Stimulated activated CD4-positive, alpha-beta T cell treated with anti-CD3 and anti-CD28 coated beads, Interleukin-4, amount 100 ng/mL, for 1 hour (primary cell): ENCODE results near the gene SLC39A10.

Experiments used
- DNase-seq: peaks from one replicate; pipeline ENCODE4 v3.0.0-alpha.2; 2020

The SLC39A10 gene

DNA sequence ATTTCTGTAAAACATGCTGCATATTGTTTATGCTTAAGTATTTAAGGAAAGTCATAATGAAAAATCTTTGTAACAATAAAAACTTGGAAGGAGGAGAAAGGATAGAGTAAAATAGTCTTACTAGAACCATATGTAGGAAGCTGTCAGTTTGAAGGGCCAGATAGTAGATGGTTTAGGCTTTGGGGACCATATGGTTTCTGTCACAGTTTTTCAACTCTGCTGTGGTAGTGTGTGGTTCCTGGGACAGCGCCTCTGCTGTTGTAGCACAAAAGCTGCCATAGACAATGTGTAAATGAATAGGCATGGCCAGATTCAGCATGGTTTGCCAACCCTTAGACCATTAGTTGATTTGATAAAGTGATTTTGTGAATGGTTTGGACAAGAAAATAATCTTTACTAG is 75.5 kb downstream of the SLC39A10 start:
- no peak for DNase-seq

DNA sequence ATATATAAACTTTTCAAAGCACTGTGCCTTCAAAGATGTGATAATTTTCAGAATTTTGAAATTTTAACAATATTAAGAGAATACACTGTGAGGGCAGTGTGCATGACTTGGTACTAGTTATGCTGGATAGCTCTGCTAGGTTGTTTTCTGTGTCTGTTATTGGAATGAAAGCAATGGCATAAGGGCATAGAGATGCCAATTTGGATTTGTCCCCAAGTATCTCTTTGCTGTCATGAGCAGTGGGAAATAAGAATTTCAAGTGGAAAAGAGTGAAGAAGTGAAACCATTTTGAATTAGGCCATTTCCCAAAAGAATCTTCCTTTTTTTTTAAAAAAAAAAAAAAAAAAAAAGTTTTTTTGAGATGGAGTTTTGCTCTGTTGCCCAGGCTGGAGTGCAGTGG is 76.8 kb downstream of the SLC39A10 start:
- DNase-seq = no peak

DNA sequence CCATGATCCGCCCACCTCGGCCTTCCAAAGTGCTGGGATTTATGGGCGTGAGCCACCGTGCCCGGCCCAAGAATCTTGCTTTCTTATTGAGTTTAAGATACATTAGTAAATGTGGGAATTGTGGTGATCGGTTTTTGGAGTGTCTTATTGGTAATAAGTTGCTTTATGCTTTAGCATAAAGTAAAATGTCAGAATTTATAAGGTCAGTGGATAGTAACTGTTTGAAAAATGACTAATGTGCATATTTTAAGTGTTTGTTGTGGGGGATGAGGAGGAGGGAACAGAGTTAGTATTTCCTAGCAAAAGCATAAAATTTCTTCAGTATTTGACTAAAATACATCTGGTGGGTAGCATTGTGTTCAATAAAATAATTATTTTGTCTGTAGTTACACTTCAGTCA is 77.4 kb downstream of the SLC39A10 start:
- no peak for DNase-seq

DNA sequence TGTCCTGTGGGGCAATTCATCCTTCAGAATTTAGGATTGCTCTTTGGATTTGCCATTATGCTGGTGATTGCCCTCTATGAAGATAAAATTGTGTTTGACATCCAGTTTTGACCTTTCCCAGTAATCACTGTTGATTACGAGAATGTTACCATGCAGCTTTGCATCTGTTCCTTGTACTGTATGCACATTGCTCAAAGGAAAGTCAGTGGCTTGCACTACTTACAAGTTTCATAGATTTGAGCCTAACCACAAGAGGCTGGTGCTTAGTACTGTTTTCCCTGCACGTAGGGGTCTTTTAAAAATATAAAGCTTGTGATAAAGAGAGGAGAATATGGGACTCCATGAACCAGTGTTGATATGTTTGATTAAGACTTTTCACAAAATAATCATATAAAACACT is 77.9 kb downstream of the SLC39A10 start:
- DNase-seq = no peak

DNA sequence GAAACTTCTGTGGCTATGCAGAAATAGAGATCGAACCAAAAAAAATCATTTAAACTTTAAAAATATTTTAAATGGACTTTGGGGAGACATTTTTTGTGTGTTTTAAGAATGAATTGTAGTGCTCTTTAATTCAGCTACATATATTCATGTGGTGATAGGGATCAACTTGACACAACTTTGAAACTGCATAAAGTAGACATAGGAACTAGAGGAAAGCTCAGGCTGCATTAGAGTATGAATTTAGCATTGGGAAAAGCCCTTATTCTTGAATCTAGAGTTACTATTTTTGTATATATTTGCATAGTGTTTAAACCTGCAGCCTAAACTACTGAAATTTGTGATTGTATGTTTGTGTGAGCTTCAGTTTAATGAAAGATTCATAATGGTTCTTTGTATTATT is 78.3 kb downstream of the SLC39A10 start:
- no peak for DNase-seq

DNA sequence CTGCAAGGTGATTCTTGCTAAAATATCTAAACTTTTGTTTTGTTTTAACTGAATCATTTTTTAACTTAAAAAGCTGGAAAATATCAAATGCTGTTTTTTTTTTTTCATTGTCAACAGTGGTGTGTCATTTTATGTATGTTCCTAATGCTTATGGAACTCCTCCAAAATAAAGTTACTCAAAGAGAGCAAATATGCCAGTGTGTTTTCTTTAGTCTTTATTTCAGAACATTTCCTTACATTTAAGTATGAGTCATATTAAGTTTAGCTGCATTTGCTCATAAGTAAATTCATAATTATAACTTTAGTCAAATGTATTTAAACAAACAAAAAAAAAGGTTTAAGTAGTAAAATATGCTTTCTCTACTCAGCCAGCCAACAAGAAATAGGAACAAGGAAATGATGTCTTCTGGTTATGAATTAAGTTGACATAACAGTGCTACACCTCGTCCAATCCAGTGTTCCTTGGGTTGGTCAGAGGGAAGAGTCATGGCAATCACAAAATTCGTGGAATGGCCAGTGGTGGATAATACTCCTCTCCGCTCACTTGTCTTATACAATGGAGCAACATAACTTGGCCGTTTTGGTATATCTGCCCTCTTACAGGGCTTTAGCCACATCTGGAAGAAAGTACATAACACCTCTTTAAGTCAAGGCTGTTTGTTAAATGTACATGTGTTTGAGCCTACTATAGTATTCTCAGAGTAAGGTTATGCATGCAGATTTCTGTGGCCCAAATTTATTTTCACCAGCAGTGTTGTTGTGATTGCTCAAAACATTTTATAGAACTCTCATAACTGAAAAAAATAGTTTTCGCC is 80.7 kb downstream of the SLC39A10 start:
- no peak for DNase-seq

DNA sequence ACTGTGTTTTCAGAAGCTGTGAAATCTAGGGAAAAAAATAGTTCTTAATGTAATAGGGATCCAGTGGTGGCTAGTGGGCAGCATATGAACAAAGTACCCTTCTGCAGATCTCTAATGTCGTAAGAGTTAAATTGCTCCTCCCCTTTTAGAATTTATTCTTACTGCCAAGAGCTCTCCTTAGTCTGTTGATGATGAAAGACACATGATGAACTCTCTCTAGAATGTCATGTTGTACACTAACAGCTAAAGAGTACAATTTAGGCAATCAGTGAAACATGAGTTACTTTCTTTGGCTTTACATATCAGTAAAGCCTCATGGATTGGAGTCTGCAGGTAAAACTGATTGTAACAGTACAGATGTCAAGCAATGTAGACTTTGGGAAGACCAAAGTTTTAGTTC is 84.2 kb downstream of the SLC39A10 start:
- DNase-seq = no peak

DNA sequence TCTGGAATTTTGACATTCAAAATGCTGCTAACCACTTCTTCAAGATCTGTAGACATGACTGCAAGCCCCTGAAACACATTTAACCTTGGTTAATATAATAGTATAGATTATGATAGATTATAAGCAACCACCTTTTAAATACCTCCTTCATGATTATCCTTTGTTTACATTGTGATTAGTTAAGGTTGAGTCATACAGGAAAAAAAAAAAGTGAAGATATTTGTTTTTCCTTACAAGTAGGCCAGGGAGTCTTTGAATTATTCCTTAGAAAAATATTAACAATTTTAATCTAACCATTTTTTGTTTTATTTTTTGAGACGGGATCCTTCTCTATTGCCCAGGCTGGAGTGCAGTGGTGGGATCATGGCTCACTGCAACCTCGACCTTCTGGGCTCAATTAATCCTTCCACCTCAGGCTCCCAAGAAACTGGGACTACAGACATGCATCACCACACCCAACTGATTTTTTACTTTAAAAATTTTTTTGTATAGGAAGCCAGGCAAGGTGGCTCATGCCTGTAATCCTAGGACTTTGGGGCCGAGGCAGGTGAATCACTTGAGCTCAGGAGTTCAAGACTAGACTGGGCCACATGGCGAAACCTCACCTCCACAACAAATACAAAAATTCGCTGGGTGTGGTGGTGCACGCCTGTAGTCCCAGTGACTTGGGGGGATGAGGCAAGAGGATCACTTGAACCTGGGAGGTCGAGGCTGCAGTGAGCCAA is 99.4 kb downstream of the SLC39A10 start:
- DNase-seq = no peak

DNA sequence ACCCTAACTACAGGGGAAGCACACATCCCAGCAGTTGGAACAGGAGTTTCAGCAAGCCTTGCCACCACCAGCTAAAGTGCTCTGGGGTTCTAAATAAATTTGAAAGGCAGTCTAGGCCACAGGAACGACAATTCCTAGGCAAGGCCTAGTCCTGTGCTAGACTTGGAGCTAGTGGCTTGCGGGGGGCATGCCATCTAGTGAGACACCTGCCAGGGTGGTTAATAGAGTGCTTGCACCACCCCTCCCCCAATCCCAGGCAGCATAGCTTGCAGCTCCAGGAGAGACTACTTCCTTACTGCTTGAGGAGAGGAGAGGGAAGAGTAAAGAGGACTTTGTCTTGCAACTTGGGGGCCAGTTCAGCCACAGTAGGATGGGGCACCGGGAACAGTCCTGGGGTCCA is 101.8 kb downstream of the SLC39A10 start:
- no peak for DNase-seq

DNA sequence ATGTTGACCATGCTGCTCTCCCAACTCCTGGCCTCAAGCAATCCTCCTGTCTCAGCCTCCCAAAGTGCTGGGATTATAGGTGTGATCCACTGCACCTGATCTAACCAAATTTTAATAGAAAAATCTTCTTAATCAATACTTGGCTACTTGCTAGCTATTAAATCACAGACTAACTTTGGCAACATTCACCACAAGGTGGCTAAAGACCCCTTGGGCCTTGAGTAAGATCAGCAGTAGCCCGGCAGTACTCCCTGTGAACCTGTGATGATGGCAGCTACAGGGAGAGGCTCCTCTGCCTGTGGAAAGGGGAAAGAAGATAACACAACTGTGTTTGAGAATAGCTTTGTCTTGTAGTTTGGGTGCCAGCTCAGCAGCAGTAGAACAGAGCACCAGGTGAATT is 102.9 kb downstream of the SLC39A10 start:
- DNase-seq = no peak

DNA sequence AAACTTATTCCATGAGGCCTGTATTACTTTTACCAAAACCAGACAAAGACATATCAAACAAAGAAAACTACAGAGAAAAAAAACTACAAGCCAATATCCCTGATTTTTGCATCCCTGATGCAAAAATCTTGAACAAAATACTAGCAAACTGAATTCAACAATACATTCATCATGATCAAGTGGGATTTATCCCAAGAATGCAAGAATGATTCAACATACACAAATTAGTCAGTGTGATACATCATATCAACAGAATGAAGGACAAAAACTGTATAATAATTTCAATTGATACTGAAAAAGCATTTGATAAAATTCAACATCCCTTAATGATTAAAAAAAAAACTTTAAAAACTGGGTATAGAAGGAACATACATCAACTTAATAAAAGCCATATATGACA is 106.8 kb downstream of the SLC39A10 start:
- no peak for DNase-seq

DNA sequence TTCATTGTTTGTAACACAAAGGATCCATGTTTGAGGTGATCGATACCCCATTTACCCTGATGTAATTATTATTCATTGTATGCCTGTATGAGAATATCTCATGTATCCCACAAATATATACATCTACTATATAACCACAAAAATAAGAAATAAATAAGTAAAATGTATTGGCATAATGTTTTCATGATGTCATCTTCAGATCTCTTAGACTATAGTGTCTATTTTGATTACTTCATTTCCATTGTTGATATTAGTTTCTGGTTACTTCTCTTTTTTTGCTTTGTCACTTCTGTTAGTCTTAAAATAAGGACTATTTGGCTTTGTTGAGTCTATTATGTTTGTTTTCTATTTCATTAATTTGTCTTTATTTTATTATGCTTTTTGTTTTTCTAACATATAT is 109.7 kb downstream of the SLC39A10 start:
- DNase-seq = no peak

DNA sequence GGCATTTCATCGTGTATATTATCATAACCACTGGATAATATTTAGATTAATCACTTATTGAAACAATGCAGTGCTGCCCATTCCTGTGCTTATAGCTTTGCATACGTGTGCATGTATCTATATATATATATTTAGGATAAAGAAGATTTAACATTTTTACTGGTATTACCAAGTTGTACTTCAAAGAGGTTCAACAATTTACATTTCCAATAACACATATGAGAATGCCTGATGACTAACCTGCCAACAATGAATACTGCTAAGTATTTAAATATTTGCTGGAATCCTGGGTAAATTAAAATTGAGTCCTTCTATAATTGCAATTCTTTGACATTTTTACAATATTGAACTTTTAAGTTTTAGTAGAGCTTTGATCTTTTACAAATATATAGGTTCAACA is 111.4 kb downstream of the SLC39A10 start:
- no peak for DNase-seq

DNA sequence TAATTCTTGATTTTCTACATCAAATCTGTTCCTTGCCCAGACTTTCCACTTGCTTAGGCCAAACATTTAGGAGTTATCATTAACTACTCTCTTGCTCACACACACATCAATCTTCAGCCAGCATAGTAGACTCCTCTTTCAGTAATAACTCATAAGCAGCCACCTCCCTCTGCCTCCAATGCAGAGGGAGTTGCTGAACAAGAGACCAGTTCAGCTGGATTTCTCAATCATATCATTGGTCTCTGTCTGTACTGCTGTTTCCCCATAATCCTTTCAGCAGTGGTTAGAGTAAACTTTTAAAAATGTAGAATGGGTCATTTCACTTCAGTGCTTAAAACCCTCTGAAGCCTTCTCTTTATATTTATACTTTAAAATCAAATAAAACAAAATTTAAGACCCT is 112.9 kb downstream of the SLC39A10 start:
- no peak for DNase-seq

DNA sequence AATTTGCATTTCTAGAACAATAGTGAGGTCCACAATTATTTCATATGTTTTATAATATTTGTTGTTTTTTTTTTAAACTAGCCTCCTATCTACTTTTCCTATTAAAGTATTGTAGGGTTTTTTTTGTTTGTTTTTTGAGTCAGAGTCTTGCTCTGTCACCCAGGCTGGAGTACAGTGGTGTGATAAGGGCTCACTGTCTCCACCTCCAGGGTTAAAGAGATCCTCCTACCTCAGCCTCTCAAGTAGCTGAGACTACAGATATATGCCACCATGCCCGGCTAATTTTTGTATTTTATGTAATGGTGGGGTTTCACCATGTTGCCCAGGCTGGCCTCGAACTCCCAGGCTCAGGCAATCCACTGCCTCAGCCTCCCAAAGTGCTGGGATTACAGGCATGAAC is 122.5 kb downstream of the SLC39A10 start:
- DNase-seq = no peak

DNA sequence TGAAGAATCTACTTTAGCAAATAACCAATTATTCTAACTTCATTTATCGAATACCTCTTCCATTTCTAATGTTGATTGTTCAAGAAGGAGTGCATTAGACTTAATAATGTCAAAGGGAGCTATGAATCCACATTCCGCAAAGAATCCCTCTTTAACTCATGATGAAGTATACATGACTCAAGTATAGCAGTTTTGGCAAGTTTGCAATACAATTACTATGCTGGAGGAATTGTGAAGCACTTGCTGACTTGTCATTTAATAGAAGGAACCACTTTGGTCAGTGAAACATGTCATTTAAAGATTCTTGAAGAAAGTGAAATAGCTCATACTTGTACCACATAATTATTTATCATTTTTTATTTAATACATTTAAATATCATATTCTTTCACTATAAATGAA is 125.1 kb downstream of the SLC39A10 start:
- DNase-seq = no peak
